ENCODE results near the gene CAPS. TPM values are rescaled to one million over a fixed set of nuclear protein-coding genes. Genes with fewer than 3 reads are reported as not detected.

The CAPS gene
- total and polyA plus RNA-seq, 12 donors, result 7.1 to 146 (median 19.2) TPM

DNA sequence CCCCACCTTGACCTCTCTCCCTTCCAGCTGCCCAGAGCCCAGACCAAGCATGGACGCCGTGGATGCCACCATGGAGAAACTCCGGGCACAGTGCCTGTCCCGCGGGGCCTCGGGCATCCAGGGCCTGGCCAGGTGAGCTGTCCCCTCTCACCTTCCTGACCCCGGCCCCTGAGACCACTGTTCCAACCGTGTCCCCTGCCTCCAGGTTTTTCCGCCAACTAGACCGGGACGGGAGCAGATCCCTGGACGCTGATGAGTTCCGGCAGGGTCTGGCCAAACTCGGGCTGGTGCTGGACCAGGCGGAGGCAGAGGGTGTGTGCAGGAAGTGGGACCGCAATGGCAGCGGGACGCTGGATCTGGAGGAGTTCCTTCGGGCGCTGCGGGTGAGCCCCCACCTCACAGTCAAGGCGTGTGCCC, 312 bp downstream of the CAPS start:
- intact Hi-C loops (cut with DNase I), result no loop called here
- H3K27ac ChIP-seq, result peak overlapping the region in 3 of 5 donors; percentile 37 to 52 (median 47)
- H3K4me1 ChIP-seq (replicated peaks in 1 of 2), result peaks cover 7 to 12% of the 10 kb centered on the region in 2 donors
- no peaks in the 10 kb centered on the region for H3K9me3 ChIP-seq (replicated peaks in 1 of 3)
- DNase-seq, result no peak
- H3K27me3 ChIP-seq, result no peaks in the 10 kb centered on the region
- no peak overlapping the region for H3K4me3 ChIP-seq
- H3K36me3 ChIP-seq (replicated peaks in 1 of 2), result peaks cover 0 to 45% of the 10 kb centered on the region in 2 donors
- TF ChIP-seq, protein P1, sequence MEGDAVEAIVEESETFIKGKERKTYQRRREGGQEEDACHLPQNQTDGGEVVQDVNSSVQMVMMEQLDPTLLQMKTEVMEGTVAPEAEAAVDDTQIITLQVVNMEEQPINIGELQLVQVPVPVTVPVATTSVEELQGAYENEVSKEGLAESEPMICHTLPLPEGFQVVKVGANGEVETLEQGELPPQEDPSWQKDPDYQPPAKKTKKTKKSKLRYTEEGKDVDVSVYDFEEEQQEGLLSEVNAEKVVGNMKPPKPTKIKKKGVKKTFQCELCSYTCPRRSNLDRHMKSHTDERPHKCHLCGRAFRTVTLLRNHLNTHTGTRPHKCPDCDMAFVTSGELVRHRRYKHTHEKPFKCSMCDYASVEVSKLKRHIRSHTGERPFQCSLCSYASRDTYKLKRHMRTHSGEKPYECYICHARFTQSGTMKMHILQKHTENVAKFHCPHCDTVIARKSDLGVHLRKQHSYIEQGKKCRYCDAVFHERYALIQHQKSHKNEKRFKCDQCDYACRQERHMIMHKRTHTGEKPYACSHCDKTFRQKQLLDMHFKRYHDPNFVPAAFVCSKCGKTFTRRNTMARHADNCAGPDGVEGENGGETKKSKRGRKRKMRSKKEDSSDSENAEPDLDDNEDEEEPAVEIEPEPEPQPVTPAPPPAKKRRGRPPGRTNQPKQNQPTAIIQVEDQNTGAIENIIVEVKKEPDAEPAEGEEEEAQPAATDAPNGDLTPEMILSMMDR (IDR thresholded peaks at IDR 0.05), result no peak
- no peak for TF ChIP-seq POLR2A (IDR thresholded peaks at IDR 0.05)
- WGBS, 4 donors, result 76 to 86% (median 79%) methylated on average over 2 to 22 of the region's 22 CpGs

DNA sequence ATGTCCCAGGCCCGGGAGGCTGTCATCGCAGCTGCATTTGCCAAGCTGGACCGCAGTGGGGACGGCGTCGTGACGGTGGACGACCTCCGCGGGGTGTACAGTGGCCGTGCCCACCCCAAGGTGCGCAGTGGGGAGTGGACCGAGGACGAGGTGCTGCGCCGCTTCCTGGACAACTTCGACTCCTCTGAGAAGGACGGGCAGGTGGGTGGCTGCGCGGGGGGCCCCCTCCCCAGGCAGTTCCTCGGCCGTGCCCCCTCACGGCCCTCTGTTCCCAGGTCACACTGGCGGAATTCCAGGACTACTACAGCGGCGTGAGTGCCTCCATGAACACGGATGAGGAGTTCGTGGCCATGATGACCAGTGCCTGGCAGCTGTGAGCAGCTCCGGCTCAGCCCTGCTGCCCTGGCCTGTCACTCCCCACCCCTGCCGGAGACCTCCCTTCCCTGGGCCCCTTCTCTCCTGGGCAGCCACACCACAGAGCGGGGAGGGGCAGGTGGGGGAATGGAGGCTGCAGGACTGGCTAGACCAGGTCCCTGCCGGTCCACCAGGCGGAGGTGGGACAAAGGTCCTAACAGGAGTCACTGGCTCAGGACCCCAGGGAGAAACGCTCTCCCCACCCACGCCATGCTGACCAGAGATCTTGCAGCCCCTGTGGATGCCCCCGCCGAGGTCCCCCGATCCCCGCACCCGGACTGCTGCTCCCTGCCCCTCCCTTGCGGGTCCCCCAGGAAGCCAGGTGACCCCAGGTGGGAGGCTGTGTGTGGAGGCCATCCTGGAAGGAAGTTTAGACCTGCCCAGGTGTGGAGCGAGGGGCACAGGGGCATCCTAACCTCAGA, 1.1 kb downstream of the CAPS start:
- WGBS, 4 donors, result 85 to 89% (median 86%) methylated on average over 24 to 42 of the region's 42 CpGs
- Histone ChIP-seq H3K36me3 (replicated peaks in 1 of 2) (peaks cover 0 to 45% of the 10 kb centered on the region in 2 donors), H3K27me3 (no peaks in the 10 kb centered on the region), H3K4me3 (no peak overlapping the region), H3K27ac (peak overlapping the region in 1 of 5 donors; percentile 37), H3K4me1 (replicated peaks in 1 of 2) (peaks cover 7 to 12% of the 10 kb centered on the region in 2 donors), H3K9me3 (replicated peaks in 1 of 3) (no peaks in the 10 kb centered on the region)
- TF ChIP-seq POLR2A (IDR thresholded peaks at IDR 0.05), result no peak
- TF ChIP-seq, protein P1 (IDR thresholded peaks at IDR 0.05), result no peak
- intact Hi-C loops (cut with DNase I), result loop anchor here in 1 of 2 donors (5.0 kb wide), 1 partner anchor 42 kb away; no protein-coding TSS in a partner anchor
- peak in 1 of 7 donors; percentile 20 for DNase-seq

DNA sequence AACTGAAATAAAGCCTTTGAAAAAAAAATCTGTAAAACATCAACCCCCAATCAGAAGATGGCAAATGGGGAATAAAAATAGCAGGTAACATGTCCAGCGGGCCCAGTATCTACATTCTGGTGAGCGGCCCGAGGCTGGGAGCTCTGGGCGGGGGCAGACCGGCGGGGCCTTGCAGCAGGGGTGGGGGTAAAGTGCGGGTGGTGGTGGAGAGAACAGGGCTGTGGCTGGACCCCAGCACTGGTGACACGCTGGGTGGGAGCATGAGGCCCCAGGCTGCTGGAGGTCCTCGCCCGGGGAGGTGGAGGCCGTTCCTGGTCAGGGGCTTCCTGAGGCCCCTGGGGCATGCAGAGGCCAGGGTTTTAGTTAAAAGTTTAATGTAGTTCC, 1.7 kb downstream of the CAPS start:
- H3K4me3 ChIP-seq, result no peak overlapping the region
- DNase-seq, result no peak
- peaks cover 7 to 12% of the 10 kb centered on the region in 2 donors for H3K4me1 ChIP-seq (replicated peaks in 1 of 2)
- WGBS, 4 donors, result 79 to 89% (median 85%) methylated on average over 10 to 11 of the region's 11 CpGs
- no peaks in the 10 kb centered on the region for H3K27me3 ChIP-seq
- intact Hi-C loops (cut with DNase I), result loop anchor here in 1 of 2 donors (5.0 kb wide), 1 partner anchor 42 kb away; no protein-coding TSS in a partner anchor
- no peak for TF ChIP-seq POLR2A (IDR thresholded peaks at IDR 0.05)
- TF ChIP-seq, protein P1 (IDR thresholded peaks at IDR 0.05), result no peak
- no peak overlapping the region for H3K27ac ChIP-seq
- peaks cover 0 to 50% of the 10 kb centered on the region in 2 donors for H3K36me3 ChIP-seq (replicated peaks in 1 of 2)
- no peaks in the 10 kb centered on the region for H3K9me3 ChIP-seq (replicated peaks in 1 of 3)

DNA sequence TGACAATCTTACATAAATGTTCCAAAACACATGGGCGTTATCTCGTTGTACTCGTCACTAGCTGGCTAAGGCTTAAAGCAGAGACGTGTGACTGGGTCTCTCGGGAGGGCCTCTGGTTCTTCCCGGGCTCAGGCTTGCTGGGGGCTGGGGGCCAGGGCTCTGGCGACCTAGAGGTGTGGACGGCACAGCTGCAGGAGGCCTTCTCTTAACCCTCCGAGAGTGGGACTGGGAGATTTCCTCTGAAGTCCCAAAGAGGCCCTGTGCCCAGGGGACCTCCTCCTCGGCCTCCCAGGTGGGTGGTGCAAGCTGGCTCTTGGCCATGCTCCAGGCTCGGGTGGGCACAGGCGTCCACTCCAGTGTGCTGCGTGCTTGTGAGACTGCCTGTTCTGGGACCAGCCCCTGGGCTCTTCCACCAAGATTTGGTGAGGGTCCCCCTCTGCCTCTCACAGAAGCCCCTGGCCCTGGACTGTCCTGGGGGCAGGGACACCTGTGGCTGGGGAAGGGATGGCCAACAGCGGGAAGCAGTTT, 2.2 kb downstream of the CAPS start:
- TF ChIP-seq, protein P1 (IDR thresholded peaks at IDR 0.05), result no peak
- TF ChIP-seq POLR2A (IDR thresholded peaks at IDR 0.05), result no peak
- Histone ChIP-seq H3K27me3 (no peaks in the 10 kb centered on the region), H3K4me3 (no peak overlapping the region), H3K27ac (no peak overlapping the region), H3K4me1 (replicated peaks in 1 of 2) (peaks cover 9 to 15% of the 10 kb centered on the region in 2 donors), H3K9me3 (replicated peaks in 1 of 3) (no peaks in the 10 kb centered on the region), H3K36me3 (replicated peaks in 1 of 2) (peaks cover 0 to 50% of the 10 kb centered on the region in 2 donors)
- intact Hi-C loops (cut with DNase I), result loop anchor here in 1 of 2 donors (5.0 kb wide), 1 partner anchor 41 kb away; no protein-coding TSS in a partner anchor
- no peak for DNase-seq
- WGBS, 4 donors, result 63 to 75% (median 71%) methylated on average over 11 to 14 of the region's 14 CpGs
